Endothelial cell of umbilical vein (primary cell): ENCODE measurements around the gene CPEB2. TPM values are rescaled to one million over a fixed set of nuclear protein-coding genes. Genes with fewer than 3 reads are reported as not detected.

ENCODE experiments used
- BruUV-seq: library from RNA; stranded (reverse); fragments of 400-500 nt; replicated peaks from 2 replicates; lab custom pipeline; 2021; lab: Mats Ljungman, UMichigan
- CTCF ChIA-PET: fragments of 300-600, 350-600 bp; sonication (Branson Sonifier 250); formaldehyde crosslinking; loops from one replicate; lab custom pipeline; 2021; ENCODE audit warnings: antibody characterized with exemption, inconsistent platforms; lab: Charles Lee
- POLR2A ChIA-PET: fragments of 300-600, 350-600 bp; sonication (Branson Sonifier 250); formaldehyde crosslinking; loops from one replicate; lab custom pipeline; 2021; ENCODE audit warnings: antibody characterized with exemption, inconsistent platforms; lab: Charles Lee
- DNase-seq: peaks from one replicate; pipeline ENCODE4 v3.0.0-alpha.2; 2011; ENCODE audit warnings: low read depth, low spot score
- FAIRE-seq: peaks from 2 replicates; lab custom pipeline; 2011; peaks lifted over from hg19 to GRCh38; lab: Jason Lieb, UNC
- H2AFZ ChIP-seq: 2 replicates; pipeline ENCODE4 v1.6.0; 2012; ENCODE audit warnings: low read depth, low read length, control low read depth, inconsistent platforms
- H3K27ac ChIP-seq: 2 replicates; pipeline ENCODE4 v1.5.1; 2011; ENCODE audit warnings: low read depth, mild to moderate bottlenecking, control low read depth, low read length, moderate library complexity; ENCODE audit not compliant: insufficient read depth
- H3K27me3 ChIP-seq, 2 experiments: 2 replicates each; pipeline versions ENCODE4 v1.6.0 to v1.6.1; 2011; ENCODE audit warnings: low read length in 2 of 2, mixed read lengths in 1 of 2; ENCODE audit not compliant: control insufficient read depth in 2 of 2, insufficient read depth in 2 of 2
- H3K36me3 ChIP-seq, 2 experiments: 2 replicates in 1 of 2; 3 replicates in 1 of 2; pipeline ENCODE4 v1.5.1; 2011; ENCODE audit warnings: low read length in 2 of 2, mild to moderate bottlenecking in 1 of 2, moderate library complexity in 1 of 2; ENCODE audit not compliant: control insufficient read depth in 2 of 2, insufficient read depth in 2 of 2; ENCODE audit errors: extremely low read depth in 1 of 2
- H3K4me1 ChIP-seq: 3 replicates; pipeline ENCODE4 v1.5.1; 2011; ENCODE audit warnings: mild to moderate bottlenecking, low read length; ENCODE audit not compliant: control insufficient read depth, insufficient read depth; ENCODE audit errors: extremely low read depth
- H3K4me2 ChIP-seq: 2 replicates; pipeline ENCODE4 v1.6.1; 2011; ENCODE audit warnings: low read length, control low read depth, mixed read lengths; ENCODE audit not compliant: insufficient read depth
- H3K4me3 ChIP-seq, 3 experiments: fragments of 200-600 bp in 1 of 3; sonication (generic), shearing (Covaris generic) in 1 of 3; replicated peaks in 1 of 3; 2 replicates each; pipeline ENCODE4 v1.5.1; 2011 to 2016; ENCODE audit warnings: control low read depth in 3 of 3, low read length in 3 of 3, mild to moderate bottlenecking in 2 of 3, inconsistent platforms in 1 of 3, low read depth in 1 of 3, moderate library complexity in 1 of 3; ENCODE audit not compliant: insufficient read depth in 1 of 3
- H3K79me2 ChIP-seq: 2 replicates; pipeline ENCODE4 v1.6.0; 2012; ENCODE audit warnings: low read length, inconsistent platforms; ENCODE audit not compliant: control insufficient read depth, insufficient read depth
- H3K9ac ChIP-seq: replicated peaks from 2 replicates; pipeline ENCODE3; 2011; ENCODE audit warnings: low read length, control low read depth; ENCODE audit not compliant: insufficient read depth; ENCODE audit errors: extremely low read depth
- H3K9me1 ChIP-seq: replicated peaks from 3 replicates; pipeline ENCODE4 v1.6.0; 2011; ENCODE audit warnings: mild to moderate bottlenecking, low read length; ENCODE audit not compliant: control insufficient read depth, insufficient read depth; ENCODE audit errors: extremely low read depth
- H3K9me3 ChIP-seq: replicated peaks from 2 replicates; pipeline ENCODE4 v1.5.1; 2012; ENCODE audit warnings: low read length, inconsistent platforms; ENCODE audit not compliant: control insufficient read depth, insufficient read depth
- H4K20me1 ChIP-seq: replicated peaks from 2 replicates; pipeline ENCODE3; 2011; ENCODE audit warnings: mild to moderate bottlenecking, low read length; ENCODE audit not compliant: control insufficient read depth, insufficient read depth; ENCODE audit errors: extremely low read depth
- CTCF ChIP-seq, 2 donors: IDR thresholded peaks; 1 replicate in 1 of 2; 2 replicates in 1 of 2; pipeline ENCODE4 v1.5.1; 2011; ENCODE audit warnings: low read length in 2 of 2, mild to moderate bottlenecking in 2 of 2, moderate library complexity in 2 of 2, control low read depth in 1 of 2, inconsistent platforms in 1 of 2, low read depth in 1 of 2; ENCODE audit not compliant: insufficient read depth in 1 of 2; ENCODE audit errors: extremely low read depth in 1 of 2
- EZH2 ChIP-seq: IDR thresholded peaks from 2 replicates; pipeline ENCODE4 v1.6.1; 2012; ENCODE audit warnings: borderline replicate concordance, low read depth, mild to moderate bottlenecking, moderate library complexity, low read length, inconsistent platforms; ENCODE audit not compliant: severe bottlenecking
- FOS ChIP-seq: IDR thresholded peaks from 2 replicates; pipeline ENCODE4 v1.6.1; 2011; ENCODE audit warnings: mild to moderate bottlenecking, low read length, moderate library complexity, borderline replicate concordance; ENCODE audit not compliant: insufficient read depth
- GATA2 ChIP-seq: IDR thresholded peaks from 2 replicates; pipeline ENCODE4 v1.7.0; 2011; ENCODE audit warnings: low read depth, mild to moderate bottlenecking, moderate library complexity, mixed read lengths, low read length; ENCODE audit not compliant: insufficient read length, insufficient read depth
- JUN ChIP-seq: IDR thresholded peaks from 2 replicates; pipeline ENCODE4 v1.6.1; 2011; ENCODE audit warnings: borderline replicate concordance, low read depth; ENCODE audit not compliant: insufficient read length, insufficient read depth
- MAX ChIP-seq: IDR thresholded peaks from 2 replicates; pipeline ENCODE4 v1.6.1; 2011; ENCODE audit not compliant: insufficient read depth, insufficient read length
- MYC ChIP-seq: IDR thresholded peaks from one replicate; pipeline ENCODE4 v1.6.1; 2011; ENCODE audit warnings: mild to moderate bottlenecking, low read depth, low read length
- POLR2A ChIP-seq: IDR thresholded peaks from 2 replicates; pipeline ENCODE4 v1.6.1; 2012; ENCODE audit warnings: low read depth, mild to moderate bottlenecking, control low read depth, low read length
- POLR2AphosphoS5 ChIP-seq: IDR thresholded peaks from 2 replicates; pipeline ENCODE4 v1.6.1; 2012; ENCODE audit warnings: low read depth, mild to moderate bottlenecking, control low read depth, low read length, moderate library complexity; ENCODE audit not compliant: insufficient read depth
- dilution Hi-C: fragments of 300-500 bp; cut with MboI; formaldehyde crosslinking; loops from one replicate; pipeline ENCODE4 v1.15.0; 2019; ENCODE audit warnings: low sequenced_read_pairs; ENCODE audit not compliant: extremely low pct_ligation_motif_present
- intact Hi-C: fragments of 100-400 bp; cut with micrococcal nuclease; formaldehyde crosslinking; loops from one replicate; pipeline ENCODE4 v1.10.0; 2022
- polyA plus RNA-seq, 4 experiments: library from polyadenylated mRNA; depleted of rRNA in 3 of 4; stranded (reverse) in 3 of 4; unstranded in 1 of 4; fragments of >200 nt; gene quantifications; 2 replicates each; pipeline versions ENCODE4 v1.2.1 to v1.2.3, GENCODE V29; 2011 to 2012; ENCODE audit warnings: missing spikeins in 1 of 4
- total RNA-seq: library from RNA; stranded (reverse); gene quantifications from 2 replicates; pipeline ENCODE4 v1.2.3, GENCODE V29; 2021

Gene CPEB2
- total and polyA plus RNA-seq, 2 donors (not counting 3 experiments of a cell fraction or from before 2014, with no cell fraction given), result 2.8 to 11.7 TPM

- no peaks in the 10 kb centered on the region for H3K9me3 ChIP-seq
- peaks cover 27% of the 10 kb centered on the region for H3K79me2 ChIP-seq
- dilution Hi-C loops (no loop called here), intact Hi-C loops (no loop called here)
- TF ChIP-seq GATA2, result no peak
- no peak for TF ChIP-seq CTCF (IDR thresholded peaks at IDR 0.05; ENCODE audit: extremely low read depth in 1 of 2, insufficient read depth in 1 of 2, low read depth in 1 of 2, low read length in 2 of 2)
- no peak for TF ChIP-seq MAX
- TF ChIP-seq MYC, result no peak
- TF ChIP-seq POLR2AphosphoS5, result no peak
- no peak for TF ChIP-seq POLR2A
- no peak for TF ChIP-seq EZH2
- no peak for TF ChIP-seq JUN
- no peak for TF ChIP-seq FOS
- FAIRE-seq (no peak), DNase-seq (no peak)
- CTCF ChIA-PET, result interaction anchor here (1.1 to 1.5 kb wide), 3 partner anchors 10 to 21 kb away, joined by 3 to 6 read pairs (median 5); no protein-coding TSS in a partner anchor
- H3K27ac ChIP-seq, result no peak overlapping the region
- H3K27me3 ChIP-seq, result no peaks in the 10 kb centered on the region
- no peaks in the 10 kb centered on the region for H3K9me1 ChIP-seq
- H3K4me1 ChIP-seq, result peaks cover 21% of the 10 kb centered on the region
- no peak overlapping the region for H3K4me2 ChIP-seq
- POLR2A ChIA-PET, result no interaction called here
- no TSS peak for BruUV-seq
- H4K20me1 ChIP-seq, result no peaks in the 10 kb centered on the region
- no peak overlapping the region for H3K4me3 ChIP-seq
- no peak overlapping the region for H3K9ac ChIP-seq
- peaks cover 0 to 3% of the 10 kb centered on the region in 2 experiments for H3K36me3 ChIP-seq
- H2AFZ ChIP-seq, result no peak overlapping the region
These were observed 25.7 kb downstream of the CPEB2 start for GRCh38 chr4:15027921-15028435.
